K562 (cell line): Measurements from ENCODE around the gene HIVEP3. TPM values are rescaled to one million over a fixed set of nuclear protein-coding genes. Genes with fewer than 3 reads are reported as not detected.
A peak's percentile ranks its signal among the peaks of the same experiment; 100 is the strongest.

ENCODE experiments used
- ATAC-seq: fragments of 200-7000 bp; cut with Tn5 transposase; 3 replicates; pipeline ENCODE4 v1.9.1; 2020; ENCODE audit warnings: moderate library complexity
- BruUV-seq: library from RNA; stranded (reverse); fragments of 400-500 nt; replicated peaks from 2 replicates; lab custom pipeline; 2021; lab: Mats Ljungman, UMichigan
- CTCF ChIA-PET: fragments of 300-600 bp; formaldehyde crosslinking; extraction: SDS; loops from one replicate; lab custom pipeline; 2021; ENCODE audit warnings: low intra/inter-chr PET ratio; lab: Yijun Ruan, JAX
- POLR2A ChIA-PET: fragments of 300-600, 350-650 bp; sonication (Branson Sonifier 250); formaldehyde crosslinking; extraction: SDS; loops from one replicate; lab custom pipeline; 2021; ENCODE audit warnings: antibody characterized with exemption, inconsistent platforms; lab: Yijun Ruan, JAX
- DNase-seq, 4 experiments: peaks; one replicate each; pipeline versions ENCODE4 v3.0.0 to v3.0.0-alpha.2; 2011 to 2018; ENCODE audit warnings: low spot score in 3 of 4, mixed read lengths in 3 of 4; ENCODE audit errors: extremely low read depth in 1 of 4
- FAIRE-seq: peaks from 2 replicates; lab custom pipeline; 2011; peaks lifted over from hg19 to GRCh38; lab: Jason Lieb, UNC
- H2AFZ ChIP-seq: 2 replicates; pipeline ENCODE4 v1.6.0; 2011; ENCODE audit warnings: low read depth, low read length, control low read depth, inconsistent platforms
- H3K27ac ChIP-seq: fragments of 200-600 bp; 3 replicates; pipeline ENCODE4 v1.8.0; 2011; ENCODE audit warnings: low read depth, mild to moderate bottlenecking, control low read depth, inconsistent platforms, low read length, moderate library complexity, mixed read lengths; ENCODE audit errors: extremely low read depth
- H3K27me3 ChIP-seq, 2 experiments: fragments of 300-600 bp in 1 of 2; 2 replicates in 1 of 2; 3 replicates in 1 of 2; pipeline versions ENCODE4 v1.6.0 to v1.8.0; 2011; ENCODE audit warnings: inconsistent platforms in 2 of 2, low read length in 2 of 2, mild to moderate bottlenecking in 1 of 2, mixed read lengths in 1 of 2, moderate library complexity in 1 of 2; ENCODE audit not compliant: control insufficient read depth in 2 of 2, insufficient read depth in 2 of 2
- H3K36me3 ChIP-seq: fragments of 300-600 bp; 3 replicates; pipeline ENCODE4 v1.8.0; 2011; ENCODE audit warnings: mild to moderate bottlenecking, low read length, inconsistent platforms; ENCODE audit not compliant: control insufficient read depth, insufficient read depth
- H3K4me1 ChIP-seq, 2 experiments: fragments of 200-600 bp in 1 of 2; replicated peaks in 1 of 2; 2 replicates in 1 of 2; 3 replicates in 1 of 2; pipeline versions ENCODE4 v1.5.1 to v1.8.0; 2011; ENCODE audit warnings: inconsistent platforms in 2 of 2, low read length in 2 of 2, mild to moderate bottlenecking in 1 of 2, mixed read lengths in 1 of 2, moderate library complexity in 1 of 2; ENCODE audit not compliant: control insufficient read depth in 2 of 2, insufficient read depth in 2 of 2
- H3K4me2 ChIP-seq: 2 replicates; pipeline ENCODE4 v1.6.1; 2011; ENCODE audit warnings: low read length, control low read depth, inconsistent platforms, mixed read lengths; ENCODE audit not compliant: insufficient read depth
- H3K4me3 ChIP-seq: fragments of 200-600 bp; sonication (generic), shearing (Covaris generic); 2 replicates; pipeline ENCODE4 v1.5.1; 2016; ENCODE audit warnings: control low read depth, inconsistent platforms
- H3K79me2 ChIP-seq: fragments of 200-600 bp; 3 replicates; pipeline ENCODE4 v1.8.0; 2011; ENCODE audit warnings: low read length, inconsistent platforms; ENCODE audit not compliant: control insufficient read depth, insufficient read depth
- H3K9ac ChIP-seq, 2 experiments: 2 replicates each; pipeline versions ENCODE4 v1.6.0 to v1.6.1; 2011; ENCODE audit warnings: low read depth in 2 of 2, low read length in 2 of 2, control low read depth in 1 of 2, inconsistent platforms in 1 of 2, mild to moderate bottlenecking in 1 of 2, mixed read lengths in 1 of 2; ENCODE audit not compliant: insufficient read depth in 1 of 2
- H3K9me1 ChIP-seq: one replicate; pipeline ENCODE4 v1.6.0; 2011; ENCODE audit warnings: inconsistent platforms, mild to moderate bottlenecking, low read length, moderate library complexity; ENCODE audit not compliant: control insufficient read depth, insufficient read depth
- H3K9me3 ChIP-seq: replicated peaks from 2 replicates; pipeline ENCODE4 v1.5.1; 2011; ENCODE audit warnings: low read depth, low read length, inconsistent platforms; ENCODE audit not compliant: control insufficient read depth, insufficient read depth
- H4K20me1 ChIP-seq: replicated peaks from 2 replicates; pipeline ENCODE4 v1.6.1; 2011; ENCODE audit warnings: low read length, inconsistent platforms, mixed read lengths; ENCODE audit not compliant: control insufficient read depth, insufficient read depth
- CTCF ChIP-seq, 3 experiments: IDR thresholded peaks in 2 of 3; conservative IDR thresholded peaks in 1 of 3; 2 replicates each; pipeline ENCODE4 v1.5.1; 2011 to 2012; ENCODE audit warnings: low read length in 3 of 3, mild to moderate bottlenecking in 3 of 3, control low read depth in 2 of 3, improper control_type of control experiment in 1 of 3, inconsistent platforms in 1 of 3, low read depth in 1 of 3, mixed read lengths in 1 of 3, moderate library complexity in 1 of 3; ENCODE audit not compliant: insufficient read depth in 2 of 3
- ELF1 ChIP-seq: fragments of 200-800 bp; sonication (Bioruptor generic); IDR thresholded peaks from 2 replicates; pipeline ENCODE4 v1.6.1; 2016; ENCODE audit warnings: missing genetic modification characterization, missing compliant biosample characterization
- MIER1 ChIP-seq: fragments of 450-650 bp; IDR thresholded peaks from 2 replicates; pipeline ENCODE4 v1.6.1; 2016; ENCODE audit warnings: antibody characterized with exemption, mild to moderate bottlenecking, low read depth
- STAG1 ChIP-seq: sonication (generic); formaldehyde crosslinking; IDR thresholded peaks from 2 replicates; pipeline ENCODE4 v1.5.0; 2020; ENCODE audit warnings: missing genetic modification reagents, borderline replicate concordance
- WGBS: fragments of 100-300 bp; shearing (Covaris generic); methylation state at CpG from one replicate; pipeline ENCODE4 v1.1.6; 2016; ENCODE audit warnings: low coverage, mixed read lengths; ENCODE audit not compliant: insufficient coverage; ENCODE audit errors: missing lambda C conversion rate; 5-methylcytosine and 5-hydroxymethylcytosine counted together
- in situ Hi-C: fragments of 300-500 bp; cut with MboI; formaldehyde crosslinking; loops from 4 replicates; pipeline ENCODE4 v1.15.0; 2018; ENCODE audit warnings: inconsistent platforms, mixed read lengths
- intact Hi-C: fragments of 100-400 bp; cut with micrococcal nuclease; formaldehyde crosslinking; loops from 2 replicates; pipeline ENCODE4 v1.14.2; 2022
- polyA plus RNA-seq, 8 experiments: library from polyadenylated mRNA; depleted of rRNA in 4 of 8; stranded (reverse) in 5 of 8; unstranded in 3 of 8; fragments of >200 nt; fragmentation: Nextera tagmentation in 2 of 8; fragmentation: Illumina TruSeq in 1 of 8; extraction: Ambion mirVana in 2 of 8; extraction: Trizol in 1 of 8; gene quantifications; 2 replicates each; pipeline versions ENCODE4 v1.2.1 to v1.2.3, GENCODE V29; 2011 to 2014; ENCODE audit warnings: inconsistent platforms in 1 of 8, missing spikeins in 1 of 8
- total RNA-seq, 7 experiments: library from RNA; depleted of rRNA in 6 of 7; stranded (reverse); fragments of >200 nt in 6 of 7; fragmentation: Illumina TruSeq in 2 of 7; extraction: Trizol in 2 of 7; gene quantifications; 2 replicates each; pipeline versions ENCODE4 v1.2.1 to v1.2.3, GENCODE V29; 2011 to 2021; ENCODE audit warnings: low replicate concordance in 1 of 7
- TF ChIP-seq, protein P1 (sequence below): sonication (generic); formaldehyde crosslinking; IDR thresholded peaks from 2 replicates; pipeline ENCODE4 v1.8.0; 2022; ENCODE audit warnings: mild to moderate bottlenecking, low read depth, missing genetic modification reagents

The HIVEP3 gene
- total and polyA plus RNA-seq, 9 of the 15 experiments (the other 6 are each of a cell fraction or from before 2014, with no cell fraction given) = 0.09 to 0.58 (median 0.34) TPM; not detected in 1

GRCh38 chr1:41612953-41613352 lies 305.8 kb downstream of the HIVEP3 start:
- no peak overlapping the region for H3K4me3 ChIP-seq
- H3K36me3 ChIP-seq = no peaks in the 10 kb centered on the region
- H4K20me1 ChIP-seq = peaks cover 8% of the 10 kb centered on the region; the same call in 1 of the 2 replicates
- peaks cover 23 to 54% of the 10 kb centered on the region in 2 experiments for H3K27me3 ChIP-seq
- ChIA-PET POLR2A (interaction anchor here (0.9 kb wide), 1 partner anchor 12 kb away, joined by 4 read pairs; no protein-coding TSS in a partner anchor), CTCF (interaction anchor here (0.7 kb wide), 1 partner anchor 320 kb away, joined by 3 read pairs; no protein-coding TSS in a partner anchor)
- no peak overlapping the region for H3K4me2 ChIP-seq
- H2AFZ ChIP-seq = no peak overlapping the region
- ATAC-seq = peak; percentile 47; the same call in 2 of the 3 replicates
- no peak for FAIRE-seq
- intact Hi-C loops = no loop called here
- DNase-seq = no peak
- no peaks in the 10 kb centered on the region for H3K4me1 ChIP-seq
- H3K27ac ChIP-seq = no peak overlapping the region
- WGBS = 0% methylated on average over 9 of the region's 9 CpGs
- H3K9ac ChIP-seq = no peak overlapping the region
- H3K9me3 ChIP-seq = no peaks in the 10 kb centered on the region
- TF ChIP-seq ELF1 (tag) (no peak), CTCF (IDR thresholded peaks at IDR 0.05 in 2 of 3, conservative IDR thresholded peaks at IDR 0.05 in 1 of 3; ENCODE audit: insufficient read depth in 2 of 3, low read depth in 1 of 3, low read length in 3 of 3) (0 out of 6 replicates have a peak, but pooled peaks of 1 of the 3 experiments have one; percentile 17), MIER1 (no peak), STAG1 (CRISPR knock-in tag) (no peak)
- TF ChIP-seq, protein P1, sequence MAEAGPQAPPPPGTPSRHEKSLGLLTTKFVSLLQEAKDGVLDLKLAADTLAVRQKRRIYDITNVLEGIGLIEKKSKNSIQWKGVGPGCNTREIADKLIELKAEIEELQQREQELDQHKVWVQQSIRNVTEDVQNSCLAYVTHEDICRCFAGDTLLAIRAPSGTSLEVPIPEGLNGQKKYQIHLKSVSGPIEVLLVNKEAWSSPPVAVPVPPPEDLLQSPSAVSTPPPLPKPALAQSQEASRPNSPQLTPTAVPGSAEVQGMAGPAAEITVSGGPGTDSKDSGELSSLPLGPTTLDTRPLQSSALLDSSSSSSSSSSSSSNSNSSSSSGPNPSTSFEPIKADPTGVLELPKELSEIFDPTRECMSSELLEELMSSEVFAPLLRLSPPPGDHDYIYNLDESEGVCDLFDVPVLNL (CRISPR knock-in tag) = no peak
- no peaks in the 10 kb centered on the region for H3K9me1 ChIP-seq
- H3K79me2 ChIP-seq = no peaks in the 10 kb centered on the region
- in situ Hi-C loops = no loop called here
- no TSS peak for BruUV-seq
